ENCODE measurements around the gene UTF1.
"Not testable (repeated sequence)": the region's sequence is repeated elsewhere in the genome, so short reads cannot be mapped to it uniquely, and the experiment has no call there.

The UTF1 gene

DNA sequence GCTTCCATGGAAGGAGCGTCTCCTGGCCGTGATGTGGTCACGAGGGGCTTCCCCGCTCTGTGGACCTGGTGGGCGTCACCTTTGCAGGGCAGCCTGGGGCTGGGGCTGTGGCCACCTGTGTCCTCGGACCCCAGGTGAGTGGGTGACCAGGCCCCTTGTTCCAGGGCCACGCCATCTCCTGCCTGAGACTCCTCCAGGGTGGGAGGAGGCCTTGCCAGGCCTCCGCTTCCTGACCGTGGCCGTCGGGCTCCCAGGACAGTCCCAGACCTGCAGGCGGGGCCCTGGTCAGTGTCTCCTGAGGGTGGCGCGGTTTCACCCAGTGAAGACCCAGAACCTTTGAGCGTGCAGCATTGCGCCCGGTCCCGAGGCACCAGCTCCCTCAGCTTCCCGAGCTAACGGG, 20.4 kb upstream of the UTF1 start:
- no peak for DNase-seq (ENCODE audit: low read depth)

GRCh38 chr10:133210398-133211140, 19.4 kb upstream of the UTF1 start:
- DNase-seq (ENCODE audit: low read depth), result no peak

- no peak for DNase-seq (ENCODE audit: low read depth)
Measured at GRCh38 chr10:133211141-133211830, 18.7 kb upstream of the UTF1 start.

DNA sequence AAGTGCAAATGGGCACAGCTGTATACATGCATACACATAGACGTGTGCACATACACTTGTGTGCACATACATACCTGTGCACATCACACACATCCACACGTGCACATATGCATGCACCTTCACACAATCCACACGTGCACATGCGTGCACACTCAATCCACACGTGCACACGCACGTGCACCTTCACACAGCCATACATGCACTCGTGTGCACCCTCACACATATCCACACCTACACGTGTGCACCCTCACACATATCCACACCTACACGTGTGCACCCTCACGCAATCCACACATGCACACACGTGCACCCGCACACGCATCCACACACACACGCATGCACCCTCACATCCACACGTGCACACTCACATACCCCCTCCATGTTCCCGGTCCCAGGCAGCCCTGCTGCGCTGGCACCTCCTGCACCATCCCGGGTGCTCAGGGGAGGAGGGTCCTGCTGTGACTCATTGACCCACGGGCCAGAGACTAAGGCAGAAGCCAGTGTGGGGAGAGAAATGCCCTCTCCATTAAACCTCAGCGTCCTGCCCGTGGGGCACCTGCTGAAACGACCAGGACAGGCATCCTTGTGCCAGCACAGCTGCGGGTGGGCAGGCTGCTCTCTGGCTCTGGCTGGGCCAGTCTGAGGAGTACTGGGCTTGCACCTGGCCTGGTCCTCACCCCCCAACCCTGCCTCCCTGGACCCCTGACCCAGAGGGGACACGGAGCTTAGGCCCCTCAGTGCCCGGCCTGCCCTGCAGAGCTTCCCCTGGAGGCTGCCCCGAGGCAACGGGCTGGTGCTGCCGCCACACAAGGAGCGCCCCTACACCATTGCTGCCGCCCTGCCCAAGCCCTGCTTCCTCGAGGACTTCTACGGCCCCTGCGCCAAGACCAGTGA, 17.8 kb upstream of the UTF1 start:
- DNase-seq (ENCODE audit: low read depth), result no peak

DNA sequence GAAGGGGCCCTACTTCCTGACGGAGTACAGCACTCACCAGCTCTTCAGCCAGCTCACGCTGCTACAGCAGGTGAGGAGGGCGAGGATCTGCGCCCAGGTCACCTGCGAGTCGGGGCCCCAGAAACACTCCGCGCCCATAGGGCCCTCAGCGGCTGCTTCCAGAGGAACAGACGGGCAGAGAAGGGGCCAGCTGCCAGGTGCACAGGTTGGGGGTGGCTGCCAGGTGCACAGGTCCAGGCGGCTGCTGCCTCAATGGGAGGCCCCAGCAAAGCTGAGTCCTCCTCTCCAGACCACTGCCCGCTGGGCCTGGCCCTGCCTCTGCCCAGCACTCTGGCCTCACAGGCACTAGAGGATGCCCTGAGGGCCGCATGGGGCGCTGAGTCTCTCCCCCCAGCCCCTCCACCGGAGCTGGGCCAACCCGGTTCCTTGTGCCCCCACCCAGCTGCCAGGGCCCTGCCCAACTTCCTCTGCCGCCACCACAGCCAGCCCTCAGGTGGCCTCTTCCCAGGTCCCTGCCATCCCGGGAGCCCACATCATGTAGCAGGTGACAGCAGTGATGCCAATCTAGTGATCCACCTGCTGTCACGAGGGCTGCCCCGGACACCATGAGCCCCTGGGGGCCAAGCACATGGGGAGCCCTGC, 17.0 kb upstream of the UTF1 start:
- no peak for DNase-seq (ENCODE audit: low read depth)

DNA sequence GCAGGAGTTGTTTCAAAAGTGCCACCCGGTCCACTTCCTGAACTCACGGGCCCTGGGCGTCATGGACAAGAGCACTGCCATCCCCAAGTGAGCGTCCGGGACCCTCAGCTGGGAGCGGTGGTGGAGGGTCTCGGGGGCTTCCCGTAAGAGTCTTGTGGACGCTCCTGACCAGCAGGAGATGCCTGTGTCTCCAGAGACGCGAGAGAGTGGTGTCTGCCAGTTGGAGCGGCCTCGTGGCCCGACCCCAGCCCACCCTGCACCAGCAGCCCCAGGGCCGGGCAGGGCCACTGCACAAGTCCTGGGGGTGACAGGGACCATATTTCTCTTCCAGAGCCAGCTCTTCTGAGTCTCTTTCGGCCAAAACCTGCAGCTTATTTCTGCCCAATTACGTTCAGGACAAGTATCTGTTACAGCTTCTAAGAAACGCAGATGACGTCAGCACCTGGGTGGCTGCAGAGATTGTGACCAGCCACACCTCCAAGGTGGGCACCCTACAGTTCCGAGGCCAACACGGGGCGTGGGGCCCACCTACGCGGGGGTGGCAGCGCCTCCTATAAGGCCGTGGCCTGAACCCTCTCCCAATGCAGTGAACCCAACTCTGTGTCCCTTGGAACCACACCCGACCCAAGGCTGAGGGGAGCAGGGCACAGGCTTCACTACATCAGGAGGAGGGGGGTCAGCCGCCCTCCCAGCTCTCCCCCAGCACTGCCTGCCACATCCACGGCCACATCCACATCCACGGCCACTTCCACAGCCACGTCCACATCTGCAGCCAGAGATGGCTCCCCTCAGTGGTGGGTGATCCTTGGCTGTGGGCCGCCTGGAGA, 16.2 kb upstream of the UTF1 start:
- no peak for DNase-seq (ENCODE audit: low read depth)

GRCh38 chr10:133214468-133215410, 15.3 kb upstream of the UTF1 start:
- no peak for DNase-seq (ENCODE audit: low read depth)

DNA sequence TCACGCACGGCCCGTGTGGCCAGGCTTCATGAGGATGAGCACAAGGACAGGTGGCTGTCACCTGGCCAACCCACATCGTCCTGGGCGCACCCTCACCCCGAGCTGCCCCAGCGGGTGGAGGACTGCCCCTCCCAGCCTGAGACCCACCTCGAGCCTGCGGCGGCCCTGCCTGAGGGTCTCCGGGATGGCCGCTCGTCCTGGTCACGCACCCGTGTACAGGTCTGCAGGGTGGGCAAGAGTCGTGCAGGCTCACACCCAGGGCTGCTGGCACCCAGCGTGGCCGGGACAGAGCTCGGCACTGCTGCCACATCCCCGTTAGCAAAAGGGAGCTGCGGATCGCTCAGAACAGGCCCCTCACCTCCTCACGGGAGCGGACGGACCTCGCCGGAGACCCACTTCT, 14.4 kb upstream of the UTF1 start:
- no peak for DNase-seq (ENCODE audit: low read depth)

DNA sequence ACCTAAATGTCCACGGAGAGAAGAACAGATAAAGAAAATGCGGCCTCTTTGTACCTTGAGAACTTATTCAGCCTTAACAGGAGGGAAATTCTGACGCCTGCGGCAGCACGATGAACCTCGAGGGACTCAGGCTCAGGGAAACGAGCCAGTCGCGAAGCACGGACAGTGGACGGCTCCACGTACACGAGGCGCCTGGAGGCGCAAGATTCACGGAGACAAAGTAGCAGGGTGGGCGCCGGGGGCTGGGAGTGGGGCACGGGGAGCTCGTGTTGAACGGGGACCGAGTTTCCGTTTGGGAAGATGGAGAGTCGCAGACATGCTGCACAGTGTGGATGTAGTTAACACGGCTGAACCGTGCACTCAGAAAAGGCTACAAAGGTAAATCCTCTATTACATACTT, 13.2 kb upstream of the UTF1 start:
- no peak for DNase-seq (ENCODE audit: low read depth)

- no peak for DNase-seq (ENCODE audit: low read depth)
Measured at GRCh38 chr10:133217800-133218589, 12.0 kb upstream of the UTF1 start.

- DNase-seq (ENCODE audit: low read depth), result no peak
Measured at GRCh38 chr10:133218891-133219290, 11.1 kb upstream of the UTF1 start.

DNA sequence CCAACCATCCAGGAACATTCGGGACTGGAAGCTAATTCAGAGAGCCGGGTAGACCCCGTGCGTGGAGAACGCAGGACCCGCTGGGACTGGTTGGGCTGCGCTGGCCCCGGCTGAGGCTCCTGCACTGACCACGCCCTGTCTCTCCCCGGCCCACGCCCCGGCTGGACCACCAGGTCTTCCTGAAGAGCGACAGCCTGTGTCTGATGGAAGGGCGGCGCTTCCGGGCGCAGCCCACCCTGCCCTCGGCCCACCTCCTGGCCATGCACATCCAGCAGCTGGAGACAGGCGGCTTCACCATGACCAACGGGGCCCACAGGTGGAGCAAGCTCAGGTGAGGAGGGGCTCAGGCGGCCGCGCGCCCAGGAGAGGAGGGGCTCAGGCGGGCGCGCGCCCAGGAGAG, 10.2 kb upstream of the UTF1 start:
- no peak for DNase-seq (ENCODE audit: low read depth)

- no peak for DNase-seq (ENCODE audit: low read depth)
Measured at GRCh38 chr10:133221331-133221730, 8.7 kb upstream of the UTF1 start.

DNA sequence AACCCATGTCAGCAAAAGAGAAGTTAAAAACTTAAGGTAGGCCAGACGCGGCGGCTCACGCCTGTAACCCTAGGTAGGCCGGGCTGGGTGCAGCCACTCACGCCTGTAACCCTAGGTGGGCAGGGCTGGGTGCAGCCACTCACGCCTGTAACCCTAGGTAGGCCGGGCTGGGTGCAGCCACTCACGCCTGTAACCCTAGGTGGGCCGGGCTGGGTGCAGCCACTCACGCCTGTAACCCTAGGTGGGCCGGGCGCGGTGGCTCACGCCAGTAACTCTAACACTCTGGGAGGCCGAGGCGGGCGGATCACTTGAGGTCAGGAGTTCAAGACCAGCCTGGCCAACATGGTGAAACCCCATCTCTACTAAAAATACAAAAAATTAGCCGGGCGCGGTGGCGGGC, 8.3 kb upstream of the UTF1 start:
- not testable (repeated sequence) for DNase-seq (ENCODE audit: low read depth)

DNA sequence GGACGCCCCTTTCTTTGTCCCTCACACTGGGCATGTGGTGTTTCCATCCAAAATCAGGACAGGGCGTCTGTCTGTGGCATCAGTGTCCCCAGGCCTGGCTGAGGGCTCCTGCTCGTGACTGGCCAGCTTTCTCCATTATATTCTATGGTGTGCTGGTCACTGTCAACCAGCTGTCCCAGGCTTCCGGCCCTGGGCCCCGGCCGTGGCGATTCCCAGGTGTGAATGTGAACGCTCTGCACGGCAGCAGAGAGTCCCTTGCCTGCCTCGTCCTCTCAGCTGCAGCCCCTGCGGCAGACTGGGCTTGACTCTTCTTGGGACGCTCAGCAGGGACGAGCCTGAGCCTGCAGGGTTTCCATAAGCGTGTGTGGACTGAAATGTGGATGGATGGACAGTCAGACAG, 5.9 kb upstream of the UTF1 start:
- no peak for DNase-seq (ENCODE audit: low read depth)

DNA sequence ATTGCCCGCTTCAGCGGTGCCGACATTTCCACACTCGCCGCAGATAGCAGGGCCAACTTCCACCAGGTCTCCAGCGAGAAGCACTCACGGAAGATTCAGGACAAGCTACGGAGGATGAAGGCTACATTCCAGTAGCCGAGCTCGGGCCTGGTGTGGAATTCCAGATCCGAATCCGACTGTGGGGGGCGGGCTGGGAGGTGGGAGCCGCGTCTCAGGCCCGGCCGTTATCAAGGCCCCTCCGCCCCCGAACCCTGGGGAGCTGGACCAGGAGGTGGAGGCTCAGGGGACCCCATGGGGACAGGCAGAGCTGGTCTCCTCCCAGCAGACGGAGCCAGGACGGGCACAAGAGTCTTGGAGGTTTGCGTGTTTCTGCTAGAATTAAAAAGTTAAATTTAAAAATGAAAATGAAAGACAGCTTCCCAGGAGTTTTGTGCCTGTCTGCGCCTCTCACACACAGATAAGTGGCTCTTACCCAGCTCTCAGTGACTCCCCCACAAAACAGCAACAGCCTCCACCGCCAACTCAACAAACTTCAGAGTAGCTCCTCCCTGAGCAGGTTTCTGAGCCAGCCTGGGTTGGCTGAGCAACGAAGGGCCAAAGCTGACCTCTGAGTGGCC, 5.2 kb upstream of the UTF1 start:
- no peak for DNase-seq (ENCODE audit: low read depth)

DNA sequence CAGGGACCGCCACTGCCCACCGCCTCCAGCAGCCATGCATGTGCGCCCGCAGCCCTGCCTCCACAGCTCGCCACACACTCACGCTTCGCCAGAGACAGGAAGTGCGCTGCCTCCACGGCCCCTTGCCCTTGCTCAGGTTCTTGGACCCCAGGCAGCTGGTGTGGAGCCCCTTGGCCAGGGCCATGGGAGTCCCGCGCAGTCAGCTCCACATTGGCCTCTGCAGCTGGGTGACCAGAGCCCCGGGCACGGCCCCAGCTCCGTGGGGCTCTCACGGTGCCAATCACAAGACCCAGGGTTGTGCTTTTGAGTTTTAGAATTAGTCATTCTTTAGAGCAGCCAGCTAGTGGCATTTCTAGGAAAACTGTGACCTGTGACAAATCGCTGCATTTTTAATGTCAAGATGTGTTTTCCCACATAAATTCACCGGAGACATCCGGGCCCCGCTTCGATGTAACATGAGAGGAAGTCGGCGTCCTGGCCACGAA, 4.3 kb upstream of the UTF1 start:
- DNase-seq (ENCODE audit: low read depth), result no peak

DNA sequence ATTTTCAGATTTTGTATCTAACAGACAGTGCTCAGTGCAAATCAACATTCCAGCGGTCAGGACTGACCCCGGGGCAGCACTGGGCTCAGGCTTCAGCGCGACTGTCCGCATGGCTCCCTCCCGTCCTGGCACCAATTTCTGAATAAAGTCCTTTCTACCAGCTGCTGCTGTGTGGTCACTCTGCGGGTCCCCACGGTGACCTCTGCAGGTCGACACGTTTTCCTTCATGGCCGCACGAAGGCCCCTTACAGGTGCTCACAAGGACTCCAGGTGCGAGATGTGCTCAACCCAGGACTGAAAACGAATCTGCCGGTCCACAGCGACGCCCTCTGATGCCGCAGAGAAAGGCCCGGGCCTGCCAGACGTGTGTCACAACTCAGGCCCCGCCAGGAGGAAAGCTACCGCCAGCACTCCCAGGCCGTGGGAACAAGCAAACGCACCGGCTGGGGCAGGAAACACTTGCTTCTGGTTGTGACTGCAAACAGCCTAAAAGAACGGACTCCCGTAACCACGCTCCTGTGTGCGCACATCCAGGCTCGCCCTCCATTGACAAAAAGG, 3.7 kb upstream of the UTF1 start:
- no peak for DNase-seq (ENCODE audit: low read depth)

GRCh38 chr10:133227256-133227655, 2.8 kb upstream of the UTF1 start:
- no peak for DNase-seq (ENCODE audit: low read depth)
